22Rv1 (cell line): ENCODE data around the gene LRRTM4.

Experiments used
- H3K27ac ChIP-seq: fragments of 450-650 bp; 2 replicates; pipeline ENCODE4 v1.5.1; 2017
- ZFX ChIP-seq: fragments of 450-650 bp; IDR thresholded peaks from 2 replicates; pipeline ENCODE4 v1.6.1; 2017; ENCODE audit warnings: antibody characterized with exemption, borderline replicate concordance
- TF ChIP-seq, protein P1 (sequence below): fragments of 450-650 bp; IDR thresholded peaks from 2 replicates; pipeline ENCODE4 v1.5.1; 2017; ENCODE audit warnings: mild to moderate bottlenecking

LRRTM4 gene

DNA sequence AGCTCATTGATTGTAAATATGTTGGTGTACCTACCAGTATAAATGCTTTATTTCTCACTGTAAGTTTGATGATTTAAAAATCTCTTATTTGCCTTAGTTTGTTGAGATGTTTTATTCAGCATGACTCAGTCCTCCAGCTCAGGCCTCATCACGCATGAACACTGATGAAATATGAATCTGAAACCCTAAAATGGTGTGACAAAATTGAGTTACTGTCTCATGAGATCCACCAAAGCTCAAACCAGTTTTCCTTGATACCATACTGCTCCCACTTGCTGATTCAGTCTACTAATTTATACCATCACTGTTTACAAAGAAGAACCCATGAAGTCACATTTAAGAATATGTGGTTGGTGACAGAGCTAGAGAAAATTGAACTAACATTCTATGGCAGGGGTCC, 524.9 kb downstream of the LRRTM4 start:
- TF ChIP-seq ZFX, result no peak
- TF ChIP-seq, protein P1, sequence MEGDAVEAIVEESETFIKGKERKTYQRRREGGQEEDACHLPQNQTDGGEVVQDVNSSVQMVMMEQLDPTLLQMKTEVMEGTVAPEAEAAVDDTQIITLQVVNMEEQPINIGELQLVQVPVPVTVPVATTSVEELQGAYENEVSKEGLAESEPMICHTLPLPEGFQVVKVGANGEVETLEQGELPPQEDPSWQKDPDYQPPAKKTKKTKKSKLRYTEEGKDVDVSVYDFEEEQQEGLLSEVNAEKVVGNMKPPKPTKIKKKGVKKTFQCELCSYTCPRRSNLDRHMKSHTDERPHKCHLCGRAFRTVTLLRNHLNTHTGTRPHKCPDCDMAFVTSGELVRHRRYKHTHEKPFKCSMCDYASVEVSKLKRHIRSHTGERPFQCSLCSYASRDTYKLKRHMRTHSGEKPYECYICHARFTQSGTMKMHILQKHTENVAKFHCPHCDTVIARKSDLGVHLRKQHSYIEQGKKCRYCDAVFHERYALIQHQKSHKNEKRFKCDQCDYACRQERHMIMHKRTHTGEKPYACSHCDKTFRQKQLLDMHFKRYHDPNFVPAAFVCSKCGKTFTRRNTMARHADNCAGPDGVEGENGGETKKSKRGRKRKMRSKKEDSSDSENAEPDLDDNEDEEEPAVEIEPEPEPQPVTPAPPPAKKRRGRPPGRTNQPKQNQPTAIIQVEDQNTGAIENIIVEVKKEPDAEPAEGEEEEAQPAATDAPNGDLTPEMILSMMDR, result no peak

DNA sequence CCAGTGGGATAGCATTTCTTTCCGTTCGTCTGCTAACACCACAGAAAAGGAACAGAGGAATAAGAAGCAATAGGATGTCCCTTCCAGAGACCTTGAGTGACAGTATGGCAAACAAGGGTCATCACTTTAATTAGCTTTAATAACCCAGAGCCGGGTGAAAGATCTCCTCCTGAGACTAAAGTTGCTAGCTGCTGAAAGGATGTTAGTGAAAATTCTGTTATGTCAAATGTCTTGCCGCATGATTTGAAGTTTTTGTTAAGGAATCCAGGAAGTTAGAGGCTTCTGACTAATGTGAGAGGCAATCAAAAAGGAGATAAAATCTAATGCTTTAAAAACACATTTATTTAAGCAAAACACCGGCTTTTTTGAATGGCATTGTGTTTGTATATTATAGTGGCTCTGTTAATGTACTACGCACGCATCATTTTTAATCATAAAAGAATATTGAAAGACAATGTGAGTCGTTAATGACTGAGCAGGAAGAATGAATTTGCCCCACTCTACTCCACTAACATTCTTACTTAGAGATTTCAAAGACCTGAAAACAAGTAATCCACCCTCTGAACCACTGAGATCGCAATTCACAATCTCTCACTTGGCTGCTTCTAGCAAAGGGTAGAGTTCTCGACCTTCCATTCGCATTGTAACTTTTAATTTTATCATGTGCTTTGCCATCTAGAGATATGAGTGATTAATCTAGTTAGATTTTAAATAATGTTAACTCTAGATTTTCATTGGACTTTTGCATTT, 536.6 kb downstream of the LRRTM4 start:
- TF ChIP-seq, protein P1, result no peak
- TF ChIP-seq ZFX, result no peak
- H3K27ac ChIP-seq, result no peak overlapping the region

More for the DNA sequence above, 524.9 kb downstream of the LRRTM4 start:
- no peak overlapping the region for H3K27ac ChIP-seq

DNA sequence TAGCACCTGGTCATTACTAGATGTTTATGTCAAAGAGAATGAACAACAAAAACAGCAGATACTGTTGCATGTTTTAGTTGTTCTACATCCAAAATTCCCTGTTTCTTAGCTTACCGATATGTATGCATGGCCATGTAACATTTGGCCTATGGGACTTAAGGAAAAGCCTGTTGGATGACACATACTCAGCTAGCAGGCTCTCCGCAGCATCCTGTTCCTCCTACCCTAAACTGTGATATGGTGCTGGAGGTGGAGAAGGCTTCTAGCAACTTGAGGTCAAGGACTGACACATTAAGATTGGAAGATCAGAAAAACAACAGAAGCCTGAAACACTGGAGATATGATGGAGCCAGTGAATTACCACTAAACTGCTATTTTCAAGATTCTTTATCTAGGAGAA, 537.8 kb downstream of the LRRTM4 start:
- no peak for TF ChIP-seq ZFX
- TF ChIP-seq, protein P1, result no peak
- no peak overlapping the region for H3K27ac ChIP-seq

DNA sequence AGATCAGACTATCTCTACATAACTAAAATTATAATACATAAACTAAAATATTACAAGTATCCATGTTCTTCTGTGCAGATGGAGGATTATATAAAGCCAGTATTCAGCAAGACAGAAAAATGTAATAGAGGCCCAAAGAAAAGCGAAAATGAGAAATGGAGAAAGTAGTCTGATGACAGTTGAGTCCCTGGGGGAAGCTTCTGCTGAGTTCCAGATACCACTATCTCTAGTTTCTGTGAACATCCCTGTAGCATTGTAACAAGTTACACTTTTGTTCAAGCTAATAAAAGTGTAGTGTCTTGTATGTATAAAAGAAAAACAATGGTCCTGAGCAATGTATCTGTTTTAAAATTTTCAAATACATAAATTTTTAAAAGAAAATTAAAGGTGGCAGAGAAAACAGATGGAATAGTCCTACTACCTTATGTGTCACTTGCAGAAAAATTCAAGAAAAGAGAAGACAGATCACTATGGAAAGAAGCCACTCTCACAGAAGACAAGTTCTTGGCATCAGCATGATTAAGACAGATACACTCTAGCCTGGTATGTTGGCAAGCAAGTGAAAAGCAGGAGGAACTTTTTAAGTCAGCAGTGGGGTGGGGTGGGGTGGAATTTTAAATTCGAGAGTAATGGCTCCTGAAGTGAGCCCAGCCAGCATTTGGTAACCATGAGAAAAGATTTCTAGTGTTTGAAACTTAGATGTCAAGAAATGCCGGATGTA, 541.9 kb downstream of the LRRTM4 start:
- H3K27ac ChIP-seq, result no peak overlapping the region

DNA sequence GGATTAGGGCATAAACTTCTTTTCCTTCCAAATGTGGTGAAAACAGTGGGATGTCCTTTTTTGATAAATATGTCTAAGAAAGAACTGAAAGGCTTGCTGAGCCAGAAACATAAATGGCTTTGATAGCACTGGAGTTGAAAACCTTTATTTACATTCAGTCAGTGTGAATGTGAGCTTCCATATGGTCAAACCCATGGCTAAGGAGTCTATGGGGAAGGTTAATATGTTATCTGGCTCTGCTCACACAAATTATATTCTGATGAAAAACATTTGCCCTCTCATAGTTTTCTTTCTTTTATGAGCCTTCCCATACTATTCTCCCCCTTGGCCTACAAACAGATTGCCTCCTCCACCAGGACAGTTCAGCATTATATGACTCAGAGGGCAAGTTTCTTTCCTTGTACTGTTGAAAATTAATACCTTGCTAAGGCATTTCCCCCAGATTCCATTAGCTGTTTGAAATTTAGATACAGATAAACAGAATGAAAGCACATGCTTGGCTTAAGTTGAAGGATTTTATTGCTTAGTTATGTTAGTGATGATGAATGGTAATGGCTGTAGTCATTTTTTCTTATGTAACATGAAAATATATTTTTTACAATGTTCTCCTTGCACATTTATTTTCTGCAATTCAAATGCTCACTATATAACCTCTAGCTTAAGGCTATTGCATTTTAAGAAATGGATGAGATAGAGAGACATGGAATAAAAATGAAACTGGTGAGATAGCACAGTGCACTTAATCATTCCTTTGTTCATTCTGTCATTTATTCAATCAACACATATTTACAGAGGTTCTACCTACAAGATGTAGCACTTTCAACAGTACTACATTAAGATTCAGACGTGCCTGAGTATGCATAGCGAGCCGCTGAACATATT, 544.1 kb downstream of the LRRTM4 start:
- TF ChIP-seq, protein P1, result no peak
- H3K27ac ChIP-seq, result no peak overlapping the region

More for the DNA sequence above, 541.9 kb downstream of the LRRTM4 start:
- TF ChIP-seq, protein P1, result no peak
- no peak for TF ChIP-seq ZFX

DNA sequence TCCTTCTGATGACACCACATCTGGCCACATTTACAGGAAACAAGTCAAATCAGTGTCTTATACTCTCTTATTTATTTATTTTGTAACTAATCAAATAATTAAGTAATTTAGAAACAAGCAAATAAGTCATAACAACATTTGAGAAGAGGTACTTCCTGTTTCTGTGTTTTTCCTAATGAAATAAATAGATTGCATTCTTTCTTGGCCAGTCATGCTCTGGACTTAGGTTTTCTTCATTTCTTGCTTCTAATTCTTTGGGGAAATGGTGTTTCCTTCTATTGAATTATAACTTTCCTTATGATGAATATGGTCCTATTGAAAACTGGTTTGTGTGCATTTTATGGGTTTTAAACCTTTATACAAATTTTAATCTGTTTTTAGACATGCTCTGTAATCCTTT, 546.4 kb downstream of the LRRTM4 start:
- TF ChIP-seq, protein P1, result no peak
- no peak for TF ChIP-seq ZFX
- H3K27ac ChIP-seq, result no peak overlapping the region
